NCI-H2081 treated with DMSO at 0.1 percent for 48 hours (cell line): ENCODE measurements around the gene MPHOSPH10.
"Not testable (repeated sequence)": the region's sequence is repeated elsewhere in the genome, so short reads cannot be mapped to it uniquely, and the experiment has no call there.

Source experiments
- DNase-seq: peaks from one replicate; lab custom pipeline; 2025; lab: John Stamatoyannopoulos, UW

MPHOSPH10 gene

DNA sequence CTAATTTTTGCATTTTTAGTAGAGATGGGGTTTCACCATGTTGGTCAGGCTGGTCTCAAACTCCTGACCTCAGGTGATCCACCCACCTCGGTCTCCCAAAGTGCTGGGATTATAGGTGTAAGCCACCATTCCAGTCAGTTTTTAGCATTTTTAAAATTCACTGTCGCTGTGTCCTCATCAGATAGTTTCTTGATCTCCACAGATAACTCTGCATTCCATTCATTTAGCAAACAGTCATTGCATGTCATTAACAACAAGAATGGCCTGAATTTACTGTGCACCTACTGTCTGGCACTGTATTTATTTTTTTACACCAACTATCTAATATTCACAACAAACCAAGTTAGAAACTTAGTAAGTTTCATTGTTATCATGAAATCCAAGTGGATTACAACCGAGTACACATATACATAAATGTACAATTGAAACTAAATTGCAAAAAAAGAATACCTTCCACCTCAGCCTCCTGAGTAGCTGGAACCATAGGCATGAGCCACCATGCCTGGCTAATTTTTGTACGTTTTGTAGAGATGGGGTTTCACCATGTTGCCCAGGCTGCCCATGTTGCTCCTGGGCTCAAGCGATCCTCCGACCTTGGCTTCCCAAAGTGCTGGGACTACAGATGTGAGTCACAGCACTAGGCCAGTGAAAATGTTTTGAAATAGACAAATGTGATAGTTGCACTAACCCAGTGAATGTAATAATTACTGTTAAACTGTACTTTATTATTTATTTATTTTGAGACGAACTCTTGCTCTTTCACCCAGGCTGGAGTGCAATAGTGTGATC lies 4.7 kb upstream of the MPHOSPH10 start:
- no peak for DNase-seq

- DNase-seq = no peak
Observed at GRCh38 chr2:71126957-71127356, 3.5 kb upstream of the MPHOSPH10 start.

- no peak for DNase-seq
Observed at GRCh38 chr2:71129114-71129901, 1.1 kb upstream of the MPHOSPH10 start.

- no peak for DNase-seq
Observed at GRCh38 chr2:71129902-71130151, 607 bp upstream of the MPHOSPH10 start.

DNA sequence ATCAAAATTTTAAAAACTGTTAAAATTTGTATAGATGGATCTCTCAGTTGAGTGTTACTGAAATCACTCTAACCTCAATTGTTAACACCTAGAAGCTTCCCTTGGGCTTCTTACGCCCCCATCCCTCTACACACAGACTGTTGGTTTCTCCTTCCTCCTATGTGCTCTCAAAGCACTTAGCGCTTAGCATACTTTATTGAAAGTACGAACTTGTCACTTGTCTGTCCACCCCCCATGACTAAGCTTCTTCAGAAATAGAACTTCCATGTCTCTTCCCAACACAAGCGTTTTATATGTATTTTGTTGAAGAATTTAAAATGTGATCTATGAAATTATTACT lies 441 bp downstream of the MPHOSPH10 start:
- no peak for DNase-seq

- not testable (repeated sequence) for DNase-seq
Observed at GRCh38 chr2:71131387-71132166, 1.1 kb downstream of the MPHOSPH10 start.

DNA sequence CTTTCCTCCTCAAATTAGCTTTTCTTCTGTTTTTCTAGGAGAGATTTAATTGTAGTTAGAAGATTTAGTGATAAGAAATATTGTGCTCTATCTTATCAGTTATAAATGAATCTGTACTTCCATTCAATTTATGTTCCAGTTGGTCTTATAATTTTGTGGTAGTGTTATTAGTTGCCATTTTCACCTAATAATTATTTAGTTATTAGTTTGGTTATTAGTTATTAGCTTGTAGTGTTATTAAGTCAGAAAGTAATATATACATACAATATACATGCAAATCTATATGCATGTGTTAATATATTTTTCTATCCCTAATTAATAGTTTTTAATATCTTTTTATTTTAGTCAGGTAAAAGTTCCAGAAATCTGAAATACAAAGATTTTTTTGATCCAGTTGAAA lies 3.2 kb downstream of the MPHOSPH10 start:
- DNase-seq = no peak

- no peak for DNase-seq
Observed at GRCh38 chr2:71136174-71136573, 5.7 kb downstream of the MPHOSPH10 start.

DNA sequence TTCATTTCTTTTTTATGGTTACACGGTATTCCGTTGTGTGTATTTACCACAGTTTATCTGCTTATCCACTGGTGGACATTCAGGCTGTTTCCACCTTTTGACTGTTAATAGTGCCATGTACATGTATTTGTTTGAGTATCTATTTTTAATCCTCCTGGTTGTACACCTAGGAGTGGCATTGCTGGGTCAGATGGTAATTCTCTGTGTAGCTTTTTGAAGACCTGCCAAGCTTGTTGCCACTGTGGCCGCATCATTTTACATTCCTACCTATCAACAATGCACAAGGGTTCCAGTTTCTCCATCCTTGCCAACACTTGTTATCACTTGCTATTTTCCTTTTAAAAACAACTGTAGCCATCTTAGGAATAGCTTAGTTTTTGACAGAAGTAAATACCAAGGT lies 13.3 kb downstream of the MPHOSPH10 start:
- DNase-seq = no peak

DNA sequence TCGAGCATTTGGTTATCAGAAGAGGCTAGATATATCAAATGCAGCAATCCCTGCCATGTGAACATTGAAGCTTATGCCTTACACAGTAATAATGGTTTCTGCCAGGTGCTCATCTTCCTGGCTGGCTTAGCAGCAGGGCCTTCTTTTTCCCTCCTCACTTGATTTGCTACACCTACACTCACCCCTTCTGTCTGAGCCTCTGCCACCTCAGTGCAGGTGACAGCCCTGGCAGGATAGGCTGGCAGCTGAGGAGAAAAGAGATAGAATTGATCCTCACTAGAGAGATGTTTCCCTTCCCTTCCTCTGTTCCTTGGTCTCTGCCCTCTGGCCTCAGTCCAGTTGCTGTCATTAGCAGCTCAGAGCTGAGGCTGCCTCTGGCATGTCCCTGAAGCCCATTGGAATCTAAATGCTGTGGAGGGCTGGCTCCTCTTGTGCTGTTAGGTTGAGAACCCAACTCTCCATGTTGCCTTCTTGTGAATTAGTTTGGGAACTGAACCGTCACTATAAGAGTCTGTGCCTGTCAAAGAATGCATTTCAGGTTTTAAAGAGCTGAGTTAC lies 18.2 kb downstream of the MPHOSPH10 start:
- no peak for DNase-seq

- no peak for DNase-seq
Observed at GRCh38 chr2:71150082-71150816, 19.8 kb downstream of the MPHOSPH10 start.

DNA sequence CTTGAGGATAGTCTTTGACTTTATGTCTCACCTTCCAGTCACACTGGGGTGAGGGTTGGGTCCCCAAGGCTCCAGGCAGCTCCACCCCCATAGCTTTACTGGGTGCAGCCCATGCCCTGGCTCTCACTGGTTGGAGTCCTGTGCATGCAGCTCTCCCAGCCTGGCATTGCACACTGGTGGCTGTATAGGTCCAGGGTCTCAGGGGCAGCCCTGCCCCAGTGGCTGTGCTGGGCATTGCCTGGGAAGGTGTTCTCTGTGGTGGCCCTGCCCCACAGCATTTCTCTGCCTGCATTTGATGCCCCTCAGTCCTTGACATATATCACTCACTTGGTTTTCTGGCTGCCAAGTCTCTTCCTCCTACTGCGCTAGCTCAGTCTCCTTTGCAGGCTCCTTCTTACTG lies 21.2 kb downstream of the MPHOSPH10 start:
- no peak for DNase-seq

- no peak for DNase-seq
Observed at GRCh38 chr2:71153585-71154224, 23.3 kb downstream of the MPHOSPH10 start.

DNA sequence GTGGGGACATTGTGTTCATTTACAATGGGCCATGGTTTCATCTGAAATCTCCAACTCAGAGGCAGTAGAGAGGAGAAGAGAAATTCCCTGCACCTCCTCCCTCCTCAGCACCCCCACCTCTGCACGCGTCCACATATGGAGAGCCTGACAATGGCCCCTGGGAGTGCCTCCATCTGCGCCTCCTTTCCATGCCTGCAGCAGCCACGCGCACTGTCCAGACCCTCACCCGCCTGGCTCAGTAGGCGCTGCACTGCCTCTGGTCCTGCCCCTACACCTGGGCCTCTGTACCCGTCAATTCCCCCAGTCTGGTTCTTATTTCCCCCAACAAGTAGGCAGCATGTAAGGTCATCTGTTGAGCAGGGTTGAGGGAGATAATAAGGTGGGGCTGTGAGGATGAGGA lies 23.8 kb downstream of the MPHOSPH10 start:
- DNase-seq = no peak

DNA sequence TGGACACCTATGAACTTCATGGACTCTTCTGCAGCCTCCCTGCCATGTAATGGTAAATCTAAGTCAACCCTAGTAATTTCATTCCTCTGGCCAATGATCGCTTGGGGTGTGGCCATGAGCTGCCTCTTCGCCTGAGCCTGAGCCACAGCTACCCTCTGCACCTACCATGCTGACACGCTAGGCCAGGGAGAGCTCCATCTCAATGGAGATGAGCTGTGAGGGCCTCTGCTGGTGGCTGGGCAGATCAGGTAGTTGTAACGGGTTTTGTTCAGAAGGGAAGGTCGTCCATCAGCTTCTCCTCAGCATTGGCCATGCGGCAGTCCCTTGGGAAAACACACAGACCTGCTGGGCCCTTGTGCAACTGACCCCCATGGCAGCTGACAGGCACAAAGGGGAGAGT lies 24.4 kb downstream of the MPHOSPH10 start:
- no peak for DNase-seq

- no peak for DNase-seq
Observed at GRCh38 chr2:71155846-71156245, 25.4 kb downstream of the MPHOSPH10 start.

DNA sequence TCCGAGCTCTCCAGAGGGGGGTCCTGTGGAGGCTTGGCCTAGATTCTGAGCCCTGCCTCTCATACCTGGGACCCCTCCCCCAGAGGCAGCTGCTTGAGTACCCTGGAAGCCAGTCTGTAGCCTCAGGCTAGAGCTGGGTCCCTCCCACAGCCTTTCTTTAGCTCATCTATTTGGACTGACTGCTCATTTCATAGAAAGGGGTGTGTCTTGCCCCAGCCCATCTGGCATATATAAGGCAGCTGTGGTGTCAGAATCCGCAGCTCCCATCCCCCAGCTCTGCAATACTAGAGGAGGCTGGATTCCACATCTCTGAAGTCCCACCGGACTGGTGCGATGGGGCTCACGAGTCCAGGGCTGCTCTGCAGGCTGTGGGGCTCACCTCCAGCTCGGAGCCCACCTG lies 26.1 kb downstream of the MPHOSPH10 start:
- peak; percentile 17 for DNase-seq

- DNase-seq = no peak
Observed at GRCh38 chr2:71157124-71157793, 26.8 kb downstream of the MPHOSPH10 start.

GRCh38 chr2:71166812-71167211 lies 36.4 kb downstream of the MPHOSPH10 start:
- no peak for DNase-seq

DNA sequence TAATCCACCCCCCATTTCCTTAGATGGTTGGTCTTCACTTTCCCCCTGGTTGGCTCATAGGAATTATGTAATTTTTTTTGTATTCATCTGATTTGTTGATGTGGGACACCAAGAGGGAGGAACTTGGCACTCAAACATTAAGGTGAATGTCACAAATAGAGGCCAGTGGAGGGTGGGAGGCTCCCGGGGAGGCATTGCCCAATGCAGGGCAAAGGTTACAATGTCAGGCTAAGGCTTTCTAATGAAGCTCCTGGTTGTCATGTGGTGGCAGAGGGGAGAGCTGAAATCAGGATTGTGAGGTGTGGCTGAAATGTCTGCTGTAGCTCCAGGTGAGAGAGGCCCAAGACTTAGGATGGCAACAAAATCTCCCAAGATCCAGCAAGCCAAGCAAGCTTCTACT lies 42.7 kb downstream of the MPHOSPH10 start:
- no peak for DNase-seq

DNA sequence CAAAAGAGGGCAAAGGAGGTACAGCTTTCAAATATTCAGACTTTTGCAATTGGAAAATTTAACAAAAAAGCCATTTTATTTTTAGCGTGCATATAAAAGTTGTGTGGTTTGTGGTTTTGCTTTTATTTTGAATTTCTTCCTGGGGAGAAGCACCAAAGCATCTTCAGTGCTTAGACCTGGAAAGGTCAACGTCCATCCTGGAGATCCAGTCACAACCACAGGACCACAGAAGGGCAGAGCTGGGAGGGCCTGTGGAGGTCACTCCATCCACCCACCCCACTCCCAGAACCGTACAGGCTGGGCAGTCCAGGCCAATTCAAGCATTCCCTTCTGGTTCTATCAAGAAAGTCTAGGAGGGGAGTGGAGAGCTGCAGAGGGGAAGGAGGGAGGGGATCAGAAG lies 43.8 kb downstream of the MPHOSPH10 start:
- no peak for DNase-seq
